GM18505 (cell line): Measurements from ENCODE around the gene RNF103.

Experiments
- ATAC-seq: cut with Tn5 transposase; IDR thresholded peaks from one replicate; pipeline ENCODE4 v1.9.1; 2021; ENCODE audit not compliant: unreplicated experiment
- POLR2A ChIP-seq: IDR thresholded peaks from 4 replicates; pipeline ENCODE4 v1.6.1; 2011; ENCODE audit warnings: borderline replicate concordance; ENCODE audit not compliant: insufficient read depth, insufficient read length; ENCODE audit errors: extremely low read depth

Gene RNF103

DNA sequence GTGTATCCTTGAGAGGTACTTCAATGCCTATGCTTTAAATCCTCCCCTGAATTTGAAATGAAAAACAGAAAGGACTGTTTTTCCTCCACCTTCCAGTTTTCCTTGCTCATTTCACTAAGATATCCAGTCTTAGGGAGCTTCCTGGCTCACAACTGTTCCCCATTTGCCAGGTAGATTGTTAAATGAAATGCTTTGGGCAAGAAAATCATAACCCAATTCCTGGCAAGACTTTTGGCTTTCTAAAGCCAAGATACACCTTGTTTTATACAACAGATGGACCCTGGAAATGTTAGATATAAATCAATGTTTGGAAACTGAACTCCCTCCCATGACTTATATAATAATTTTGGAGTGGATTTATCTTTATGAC lies 56.9 kb downstream of the RNF103 start:
- no peak for TF ChIP-seq POLR2A
- ATAC-seq = no peak

- ATAC-seq = no peak
- no peak for TF ChIP-seq POLR2A
Observed at GRCh38 chr2:86566158-86566820, 57.4 kb downstream of the RNF103 start.

DNA sequence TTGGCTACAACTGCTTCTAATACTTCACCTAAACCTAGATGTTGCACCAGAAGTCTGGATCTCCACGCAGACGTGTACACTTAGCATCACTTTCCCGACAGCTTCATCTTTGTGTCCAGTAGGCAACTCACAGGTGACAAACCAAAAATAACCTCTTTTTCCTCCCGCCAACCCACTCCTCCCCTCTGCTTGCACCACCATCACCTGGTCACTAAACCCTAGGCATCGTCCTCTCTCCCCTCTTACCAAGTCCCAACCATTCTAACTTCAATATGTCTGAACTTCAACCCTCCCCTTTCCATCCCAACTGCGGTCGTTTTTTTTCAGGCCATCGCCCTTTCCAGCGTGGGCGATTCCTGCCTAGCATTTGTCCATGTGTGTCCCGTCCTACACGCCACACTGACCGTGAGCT lies 60.0 kb downstream of the RNF103 start:
- ATAC-seq = no peak
- no peak for TF ChIP-seq POLR2A

DNA sequence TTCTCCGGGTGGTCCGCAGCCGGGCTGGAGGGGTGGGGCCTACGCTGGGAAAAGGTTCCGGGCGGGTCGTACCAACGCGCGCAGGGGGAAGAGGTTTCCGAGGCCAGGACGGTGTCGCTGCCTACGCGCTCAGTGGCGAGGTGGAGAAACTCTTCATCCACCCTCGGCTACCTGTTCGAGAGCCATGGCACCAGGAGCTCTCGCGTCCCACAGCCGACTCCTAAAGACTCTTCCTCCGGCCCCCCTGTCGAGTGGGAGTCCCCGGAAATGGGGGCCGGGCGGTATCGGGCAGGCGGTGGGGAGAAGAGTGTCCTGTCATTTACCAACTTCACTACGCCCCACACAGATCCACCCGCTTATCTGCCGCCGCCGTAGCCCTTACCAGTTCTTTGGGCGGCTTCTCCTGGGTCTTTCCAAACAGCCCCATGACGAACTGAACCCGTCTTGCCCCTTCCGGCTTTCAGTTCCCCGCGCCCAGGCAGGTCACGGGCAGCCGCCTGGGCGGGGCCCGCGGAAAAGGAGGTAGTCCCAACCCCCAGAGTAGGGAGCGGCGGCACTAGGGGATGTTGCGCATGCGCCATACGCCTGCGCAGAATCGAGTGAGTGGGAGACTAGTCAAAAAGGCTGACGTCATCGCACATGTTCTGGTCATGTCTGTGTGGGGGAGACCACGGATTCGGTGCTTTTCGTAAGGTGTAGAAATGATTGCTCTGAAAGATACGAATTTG lies 60.6 kb downstream of the RNF103 start, which contains the start of gene CHMP3:
Gene CHMP3, minus strand, starts transcription at position 522 of the 728 bp plus-strand sequence. Its CDS starts 95 bp downstream, at position 427.
- peak; percentile 83 for ATAC-seq

DNA sequence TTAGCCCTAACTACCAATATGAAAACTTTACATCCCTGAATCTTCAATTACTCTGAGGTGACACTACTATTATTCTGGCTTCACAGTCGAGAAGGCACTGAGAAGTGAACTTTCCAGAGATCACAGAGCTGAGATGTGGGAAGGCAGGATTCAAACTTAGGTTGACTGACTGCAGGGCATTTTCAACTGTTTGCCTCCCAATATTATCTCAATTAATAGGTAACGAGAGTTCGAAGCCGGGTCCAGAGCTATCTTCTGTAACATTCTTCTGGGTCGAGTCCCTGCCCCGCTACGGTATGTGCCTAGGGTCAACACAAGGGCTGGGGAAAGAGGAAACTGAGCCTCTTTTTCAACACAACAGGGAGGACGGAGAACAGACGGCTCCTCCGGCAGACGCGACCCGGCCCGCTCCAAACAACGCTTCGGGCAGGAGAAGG lies 61.2 kb downstream of the RNF103 start:
- no peak for TF ChIP-seq POLR2A
- ATAC-seq = no peak

More for the DNA sequence above, 60.6 kb downstream of the RNF103 start, which contains the start of gene CHMP3:
- peak; percentile 91 for TF ChIP-seq POLR2A

GRCh38 chr2:86557836-86558235 lies 65.8 kb downstream of the RNF103 start:
- no peak for ATAC-seq
- TF ChIP-seq POLR2A = no peak

DNA sequence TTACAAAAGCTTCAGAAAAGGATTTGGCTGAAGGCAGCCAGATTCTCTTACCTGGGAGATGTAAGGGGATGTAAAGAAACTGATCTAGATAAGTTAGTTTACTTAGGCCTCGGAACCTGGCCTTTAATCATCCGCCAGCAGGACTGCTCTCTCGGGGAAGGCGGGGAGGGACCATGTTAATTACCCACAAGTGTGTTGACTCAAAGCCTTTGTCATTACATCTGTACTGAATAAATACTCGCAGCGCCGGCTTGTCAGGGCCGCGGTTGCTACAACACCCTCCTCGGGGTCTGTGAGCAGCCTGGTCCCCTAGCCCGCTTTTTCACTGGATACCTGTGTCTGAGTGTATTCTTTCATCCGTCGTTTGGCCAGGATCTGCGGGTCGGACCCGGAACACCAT lies 67.2 kb downstream of the RNF103 start:
- TF ChIP-seq POLR2A = no peak
- no peak for ATAC-seq
